Smooth muscle cell of the brain vasculature (primary cell): Measurements from ENCODE around the gene LEAP2.

Source experiments
- DNase-seq: peaks from one replicate; pipeline ENCODE4 v3.0.0-alpha.2; 2012; ENCODE audit warnings: low read depth, low spot score

Gene LEAP2

GRCh38 chr5:132877938-132878337, 4.5 kb downstream of the LEAP2 start:
- no peak for DNase-seq

GRCh38 chr5:132883261-132883834, 9.9 kb downstream of the LEAP2 start:
- DNase-seq = peak; percentile 23

- no peak for DNase-seq
Observed at GRCh38 chr5:132884548-132884947, 11.1 kb downstream of the LEAP2 start.

GRCh38 chr5:132886064-132886823, 12.8 kb downstream of the LEAP2 start:
- no peak for DNase-seq

- no peak for DNase-seq
Observed at GRCh38 chr5:132887283-132887682, 13.8 kb downstream of the LEAP2 start.

- DNase-seq = no peak
Observed at GRCh38 chr5:132889501-132889900, 16.0 kb downstream of the LEAP2 start.

- no peak for DNase-seq
Observed at GRCh38 chr5:132890817-132891216, 17.3 kb downstream of the LEAP2 start.

GRCh38 chr5:132895719-132896305, 22.3 kb downstream of the LEAP2 start:
- no peak for DNase-seq

- no peak for DNase-seq
Observed at GRCh38 chr5:132896685-132897084, 23.2 kb downstream of the LEAP2 start.

GRCh38 chr5:132898094-132898493, 24.6 kb downstream of the LEAP2 start:
- no peak for DNase-seq

GRCh38 chr5:132901036-132901435, 27.6 kb downstream of the LEAP2 start:
- no peak for DNase-seq

GRCh38 chr5:132901730-132902129, 28.3 kb downstream of the LEAP2 start:
- no peak for DNase-seq

- DNase-seq = no peak
Observed at GRCh38 chr5:132905938-132906337, 32.5 kb downstream of the LEAP2 start.

- no peak for DNase-seq
Observed at GRCh38 chr5:132907161-132907560, 33.7 kb downstream of the LEAP2 start.

- DNase-seq = no peak
Observed at GRCh38 chr5:132909702-132910101, 36.2 kb downstream of the LEAP2 start.

GRCh38 chr5:132915681-132916080, 42.2 kb downstream of the LEAP2 start:
- DNase-seq = no peak

- DNase-seq = no peak
Observed at GRCh38 chr5:132916086-132916485, 42.6 kb downstream of the LEAP2 start.
